Activated naive CD8-positive, alpha-beta T cell treated with anti-CD3 and anti-CD28 coated beads, Interleukin-2, amount 50 U/mL, for 16 hours (primary cell): Measurements from ENCODE around the gene ASMT.
A peak's percentile ranks its signal among the peaks of the same experiment; 100 is the strongest.
"Not testable (repeated sequence)": the region's sequence is repeated elsewhere in the genome, so short reads cannot be mapped to it uniquely, and the experiment has no call there.

Experiments
- DNase-seq: peaks from one replicate; pipeline ENCODE4 v3.0.0-alpha.2; 2020; ENCODE audit warnings: low read depth, low spot score

ASMT gene

DNA sequence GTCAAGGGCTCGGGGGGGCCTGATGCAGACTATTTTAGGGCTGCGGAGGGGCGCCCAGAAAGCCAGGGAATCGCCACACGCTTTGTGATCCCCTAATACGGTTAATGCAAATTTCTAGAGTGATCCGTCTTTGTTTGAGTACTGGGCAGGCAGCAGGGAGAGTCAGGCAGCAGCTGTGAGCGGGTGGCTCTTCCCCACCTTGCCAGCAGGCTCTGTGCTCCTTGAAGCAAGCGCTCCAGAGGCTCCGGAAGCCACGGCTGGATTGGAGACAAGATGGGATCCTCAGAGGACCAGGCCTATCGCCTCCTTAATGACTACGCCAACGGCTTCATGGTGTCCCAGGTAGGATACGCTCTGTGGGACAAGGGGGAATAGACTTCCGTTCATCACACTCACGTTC is at the start of gene ASMT:
ASMT (plus strand) TSS at position 133 of the 400 bp plus-strand sequence; CDS start at position 274, 141 bp downstream.
- DNase-seq, result no peak

GRCh38 chrX:1574181-1574580 is 40.7 kb upstream of the ASMT start:
- not testable (repeated sequence) for DNase-seq

DNA sequence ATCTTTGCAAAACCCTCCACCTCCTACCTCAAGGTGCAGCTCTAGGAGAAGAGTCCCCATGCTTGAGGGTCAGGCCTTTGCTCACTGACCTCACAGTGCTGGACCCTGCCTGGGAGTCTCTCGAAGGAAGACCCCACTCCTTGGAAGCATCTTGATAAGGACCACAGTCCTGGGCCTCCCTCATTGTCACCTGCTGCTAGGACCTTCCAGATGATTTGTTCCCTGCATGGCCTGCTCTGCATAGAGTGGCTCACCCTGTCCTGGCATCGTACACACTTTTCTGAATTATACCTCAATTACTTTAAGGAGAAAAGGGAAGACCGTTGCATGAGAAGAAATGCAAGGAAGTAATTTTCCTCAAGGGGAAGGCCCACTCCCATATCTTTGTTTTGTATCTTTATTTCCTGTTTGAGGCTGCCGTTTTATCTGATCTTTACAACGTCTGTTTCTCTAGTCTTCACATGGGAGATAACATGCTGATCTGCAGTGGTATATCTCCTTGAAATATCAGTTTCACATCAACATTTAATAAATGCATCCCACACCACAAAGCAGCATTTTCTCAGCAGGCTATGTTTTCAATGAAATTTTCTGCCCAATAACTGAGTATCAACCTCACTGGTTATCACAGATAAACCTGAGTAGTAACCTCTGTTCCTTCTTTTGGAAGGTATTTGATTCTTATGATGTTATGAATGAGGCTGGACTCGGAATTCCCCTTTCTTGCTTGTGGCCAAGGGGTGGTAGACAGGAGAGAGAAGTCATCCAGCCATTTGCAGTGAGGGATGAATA is 38.5 kb upstream of the ASMT start:
- DNase-seq, result no peak

DNA sequence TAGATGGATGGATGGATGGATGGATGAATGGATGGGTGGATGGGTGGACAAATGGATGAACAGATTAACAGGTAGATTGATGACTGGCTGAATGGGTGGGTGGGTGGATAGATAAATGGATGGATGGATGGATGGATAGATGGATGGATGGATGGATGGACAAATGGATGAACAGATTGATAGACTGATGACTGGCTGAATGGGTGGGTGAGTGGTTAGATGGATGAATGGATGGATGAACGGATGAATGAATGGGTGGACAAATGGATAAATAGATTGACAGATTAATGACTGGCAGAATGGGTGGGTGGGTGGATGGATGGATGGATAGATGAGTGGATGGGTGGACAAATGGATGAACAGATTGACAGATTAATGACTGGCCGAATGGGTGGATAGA is 37.0 kb upstream of the ASMT start:
- DNase-seq, result no peak

- no peak for DNase-seq
Observed at GRCh38 chrX:1578511-1579173, 36.2 kb upstream of the ASMT start.

DNA sequence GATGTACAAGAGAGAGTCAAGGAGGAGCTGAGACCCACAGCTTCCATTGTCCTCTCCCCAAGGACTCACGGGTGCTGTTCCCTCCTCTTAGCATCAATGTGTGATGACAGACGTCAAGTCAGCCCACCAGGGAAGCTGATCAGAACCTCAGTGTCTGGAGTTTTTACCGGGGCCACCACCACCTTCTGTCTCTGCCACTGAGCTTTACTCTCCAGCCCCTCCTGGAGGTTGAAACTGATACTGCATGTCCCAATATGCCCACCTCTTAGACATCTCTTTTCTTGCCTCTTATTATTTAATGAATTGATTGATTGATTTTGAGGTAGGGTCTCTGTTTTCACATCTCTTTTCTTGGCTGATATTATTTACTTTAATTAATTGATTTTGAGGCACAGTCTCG is 33.7 kb upstream of the ASMT start:
- peak; percentile 39 for DNase-seq

DNA sequence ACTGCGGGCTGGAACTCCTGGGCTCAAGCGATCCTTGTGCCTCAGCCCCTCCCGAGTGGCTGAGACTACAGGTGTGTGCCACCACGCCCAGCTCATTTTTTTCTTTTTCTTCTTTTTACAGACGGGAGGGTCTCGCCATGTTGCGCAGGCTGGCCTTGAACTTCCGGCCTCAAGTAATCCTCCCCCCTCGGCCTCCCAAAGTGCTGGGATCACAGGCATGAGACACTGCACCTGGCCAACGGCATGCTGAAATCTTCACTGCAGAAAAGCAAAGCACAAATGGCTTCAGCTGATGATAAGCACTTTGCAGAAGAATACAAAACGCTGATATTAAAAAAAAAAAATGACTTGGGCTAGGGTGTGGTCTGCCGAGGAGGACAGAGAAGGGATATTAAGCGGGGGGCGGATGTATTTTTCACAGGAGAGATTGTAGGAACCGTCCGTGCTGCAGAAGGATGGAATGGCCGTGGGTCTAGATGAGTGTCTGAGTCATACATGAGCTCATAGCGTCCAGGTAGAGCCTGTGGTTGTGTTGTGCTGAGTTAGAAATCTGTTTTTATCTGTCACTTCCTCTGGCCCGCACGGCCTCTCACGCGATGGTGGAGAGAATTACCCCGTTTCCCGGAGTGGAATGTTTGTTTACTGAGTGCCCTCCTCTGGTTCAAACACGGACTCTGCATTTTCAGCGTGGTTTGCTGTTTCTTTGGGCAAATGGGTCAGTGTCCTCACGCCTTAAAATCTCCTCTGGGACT is 32.0 kb upstream of the ASMT start:
- no peak for DNase-seq

DNA sequence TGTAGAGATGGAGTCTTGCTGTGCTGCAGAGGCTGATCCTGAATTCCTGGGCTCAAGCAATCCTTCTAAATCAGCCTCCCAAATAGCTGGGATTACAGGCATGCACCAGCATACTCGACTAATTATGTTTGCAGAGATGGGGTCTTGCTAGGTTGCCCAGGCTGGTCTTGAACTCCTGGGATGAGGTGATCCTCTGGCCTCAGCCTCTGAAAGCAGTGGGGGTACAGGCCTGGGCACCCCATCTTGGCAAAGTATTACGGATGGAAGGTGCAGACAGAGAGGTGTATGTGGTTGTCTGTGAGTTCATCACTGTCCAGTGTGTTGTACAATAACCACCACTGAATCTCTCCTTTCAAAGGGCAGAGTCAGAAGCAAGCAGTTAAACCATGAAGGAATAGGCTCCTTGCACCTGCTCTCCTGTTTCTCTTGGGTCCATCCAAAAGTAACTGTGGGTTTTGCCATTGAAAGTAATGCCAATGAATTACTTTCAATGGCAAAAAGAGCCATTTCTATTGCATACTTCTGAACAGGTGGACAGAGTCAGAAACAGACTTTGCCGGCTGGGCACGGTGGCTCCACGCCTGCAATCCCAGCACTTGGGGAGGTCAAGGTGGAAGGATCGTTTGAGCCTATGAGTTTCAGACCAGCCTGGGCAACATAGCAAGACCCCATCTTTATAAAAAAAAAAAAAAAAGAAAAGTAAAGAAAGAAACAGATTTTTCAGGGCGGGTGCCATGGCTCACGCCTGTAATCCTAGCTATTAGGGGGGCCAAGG is 30.4 kb upstream of the ASMT start:
- DNase-seq, result no peak

- DNase-seq, result no peak
Observed at GRCh38 chrX:1587161-1587560, 27.7 kb upstream of the ASMT start.

- no peak for DNase-seq
Observed at GRCh38 chrX:1589356-1590130, 25.3 kb upstream of the ASMT start.

- DNase-seq, result peak; percentile 96
Observed at GRCh38 chrX:1591102-1591862, 23.6 kb upstream of the ASMT start, which contains the start of gene AKAP17A. Gene AKAP17A (plus strand): TSS chrX:1591604. CDS start chrX:1593463, 1,859 bp downstream.

DNA sequence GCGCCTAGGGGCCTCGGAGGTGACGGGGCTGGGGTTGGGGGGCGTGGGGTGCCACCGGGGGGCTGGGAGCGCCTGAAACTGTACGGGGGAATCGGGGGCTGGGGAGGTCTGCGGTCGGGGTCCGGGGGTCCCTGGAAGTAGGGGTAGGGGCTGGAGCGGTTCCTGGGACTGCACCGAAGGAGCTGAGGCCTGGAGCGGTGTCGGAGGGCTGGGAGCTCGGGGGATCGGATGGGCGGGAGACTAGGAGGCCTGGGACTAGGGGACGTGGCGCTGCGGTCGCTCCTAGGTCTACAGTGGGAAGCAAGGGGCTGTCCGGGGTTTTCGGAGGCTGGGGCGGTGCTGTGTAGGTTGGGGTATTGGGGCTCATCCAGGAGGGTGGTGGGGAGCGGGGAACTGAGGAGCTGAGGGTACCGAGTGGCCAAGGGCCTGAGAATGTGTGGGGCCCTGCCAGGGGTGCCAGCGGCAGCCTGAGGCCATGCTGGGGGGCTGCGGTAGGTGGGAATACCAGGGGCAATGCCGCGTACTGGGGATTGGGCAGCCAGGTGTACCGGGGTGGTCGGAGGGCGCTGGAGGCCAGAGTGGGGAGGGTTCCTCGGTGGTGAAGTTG is 22.9 kb upstream of the ASMT start:
- DNase-seq, result no peak

DNA sequence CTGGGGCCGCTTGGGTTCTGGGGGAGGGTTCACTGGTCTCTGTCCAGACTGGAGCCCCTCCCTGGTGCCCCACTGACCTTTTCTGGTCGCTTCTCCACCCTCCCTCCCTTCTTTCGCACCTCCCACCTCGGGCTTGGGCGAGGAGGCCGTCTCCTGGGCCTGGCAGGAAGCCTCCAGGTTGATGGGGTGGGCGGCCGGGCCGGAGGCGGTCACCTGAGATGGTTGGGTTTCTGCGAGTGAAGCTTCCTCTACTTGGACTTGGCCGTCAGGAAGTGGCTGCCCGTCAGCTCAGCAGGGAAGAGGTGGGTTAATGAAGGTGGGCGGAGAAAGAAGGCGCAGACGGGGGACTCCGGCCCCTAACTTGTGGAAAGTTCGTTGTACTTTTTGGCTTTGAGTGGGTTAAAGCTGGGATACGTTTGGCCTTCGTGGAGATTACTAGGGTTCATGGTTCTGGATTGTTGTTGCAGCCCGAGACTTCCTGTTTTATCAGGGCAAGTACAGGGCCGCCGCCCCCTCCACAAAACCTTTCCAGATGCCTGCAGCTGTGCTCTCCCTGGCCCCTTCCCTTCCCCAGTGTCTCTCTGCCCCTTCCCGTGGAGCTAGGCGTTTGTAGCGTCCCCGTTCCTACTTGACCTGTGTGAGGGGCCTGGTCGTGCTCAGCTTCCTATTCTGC is 22.3 kb upstream of the ASMT start:
- no peak for DNase-seq

DNA sequence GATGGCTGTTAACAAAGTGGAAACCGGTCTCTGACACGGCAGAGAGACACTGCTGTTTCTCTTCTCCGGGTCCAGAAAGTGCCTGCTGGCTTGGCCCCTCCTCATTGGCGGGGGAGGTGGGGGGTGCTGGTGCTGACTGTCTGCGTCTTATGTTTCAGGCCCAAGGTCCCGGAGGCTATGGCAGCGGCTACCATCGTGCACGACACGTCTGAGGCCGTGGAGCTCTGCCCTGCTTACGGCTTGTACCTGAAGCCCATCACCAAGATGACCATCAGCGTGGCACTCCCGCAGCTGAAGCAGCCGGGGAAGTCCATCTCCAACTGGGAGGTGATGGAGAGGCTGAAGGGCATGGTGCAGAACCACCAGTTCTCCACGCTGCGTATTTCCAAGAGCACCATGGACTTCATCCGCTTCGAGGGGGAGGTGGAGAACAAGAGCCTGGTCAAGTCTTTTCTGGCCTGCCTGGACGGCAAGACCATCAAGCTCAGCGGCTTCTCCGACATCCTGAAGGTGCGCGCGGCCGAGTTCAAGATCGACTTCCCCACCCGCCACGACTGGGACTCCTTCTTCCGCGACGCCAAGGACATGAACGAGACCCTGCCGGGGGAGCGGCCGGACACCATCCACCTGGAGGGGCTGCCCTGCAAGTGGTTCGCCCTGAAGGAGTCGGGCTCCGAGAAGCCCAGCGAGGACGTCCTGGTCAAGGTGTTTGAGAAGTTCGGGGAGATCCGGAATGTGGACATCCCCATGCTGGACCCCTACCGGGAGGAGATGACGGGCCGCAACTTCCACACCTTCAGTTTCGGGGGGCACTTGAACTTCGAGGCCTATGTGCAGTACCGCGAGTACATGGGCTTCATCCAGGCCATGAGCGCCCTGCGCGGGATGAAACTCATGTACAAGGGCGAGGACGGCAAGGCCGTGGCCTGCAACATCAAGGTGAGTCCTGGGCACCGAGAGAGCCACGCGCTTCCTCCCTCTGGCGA is 21.3 kb upstream of the ASMT start:
- DNase-seq, result no peak

- DNase-seq, result no peak
Observed at GRCh38 chrX:1595711-1596060, 19.2 kb upstream of the ASMT start.

DNA sequence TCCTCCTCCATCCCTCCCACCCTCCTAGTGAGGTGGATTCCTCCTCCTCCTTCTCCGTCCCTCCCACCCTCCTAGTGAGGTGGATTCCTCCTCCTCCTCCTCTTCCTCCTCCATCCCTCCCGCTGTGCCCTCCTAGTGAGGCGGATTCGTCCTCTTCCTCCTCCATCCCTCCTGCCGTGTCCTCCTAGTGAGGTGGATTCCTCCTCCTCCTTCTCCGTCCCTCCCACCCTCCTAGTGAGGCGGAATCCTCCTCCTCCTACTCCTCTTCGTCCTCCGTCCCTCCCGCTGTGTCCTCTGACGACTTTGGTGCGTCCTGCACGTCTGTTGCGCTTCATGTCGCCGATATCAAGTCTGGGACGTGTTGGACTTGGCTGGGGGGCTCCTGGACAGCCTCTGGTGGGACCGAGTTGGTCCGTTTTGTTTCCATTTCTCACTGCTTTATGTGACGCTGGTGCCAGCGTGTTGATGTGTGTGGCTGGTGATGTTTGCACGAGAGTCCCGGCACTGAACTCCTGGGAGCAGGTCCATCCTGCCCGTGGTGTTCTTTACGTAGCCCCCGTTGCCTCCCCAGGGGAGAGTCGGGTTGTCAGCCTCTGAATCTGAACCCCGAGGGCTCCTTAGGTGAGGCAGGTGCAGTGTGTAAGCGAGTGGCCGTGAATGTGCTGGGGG is 18.0 kb upstream of the ASMT start:
- no peak for DNase-seq

DNA sequence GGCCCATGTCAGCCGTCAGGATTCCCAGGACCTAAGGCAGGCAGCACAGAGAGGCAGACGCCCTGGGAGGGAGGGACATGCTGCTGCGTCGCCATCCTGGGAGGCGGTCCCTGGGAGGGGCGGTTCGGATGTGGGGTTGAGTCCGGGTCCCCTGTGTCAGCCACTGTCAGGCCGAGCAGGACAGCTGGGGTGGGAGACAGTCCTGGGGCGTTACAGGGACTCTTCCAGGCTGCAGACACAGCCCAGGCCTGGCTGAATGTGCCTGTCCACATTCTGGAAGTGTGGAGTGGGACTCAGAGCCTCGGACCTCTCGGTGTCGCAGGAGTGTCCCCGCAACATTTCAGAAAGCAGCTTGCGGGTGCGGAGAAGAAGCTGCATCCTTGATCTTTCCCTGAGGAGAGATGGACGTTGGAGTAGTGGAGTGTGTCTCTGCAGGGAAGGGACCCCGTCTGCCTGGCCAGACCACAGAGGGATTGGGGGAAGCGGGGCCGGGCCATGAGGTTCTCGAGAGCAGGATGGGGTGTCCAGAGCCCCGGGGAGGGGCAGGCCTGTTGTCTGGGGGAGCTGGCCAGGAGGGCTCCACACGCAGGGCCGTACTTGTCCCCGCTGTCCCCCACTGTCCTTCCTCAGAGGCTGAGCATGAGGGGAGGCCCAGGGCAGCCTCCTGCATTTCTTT is 17.4 kb upstream of the ASMT start:
- DNase-seq, result no peak
